Measurements from ENCODE around the gene DUS1L.

DUS1L gene

GRCh38 chr17:82088838-82089722, 23.5 kb upstream of the DUS1L start:
- no peak for DNase-seq (ENCODE audit: low read depth in 1 of 2, low spot score in 1 of 2)

- DNase-seq (ENCODE audit: low read depth in 1 of 2, low spot score in 1 of 2): no peak
These were observed 22.6 kb upstream of the DUS1L start for GRCh38 chr17:82087961-82088837.

GRCh38 chr17:82086941-82087906, 21.6 kb upstream of the DUS1L start:
- DNase-seq (ENCODE audit: low read depth in 1 of 2, low spot score in 1 of 2): no peak

DNA sequence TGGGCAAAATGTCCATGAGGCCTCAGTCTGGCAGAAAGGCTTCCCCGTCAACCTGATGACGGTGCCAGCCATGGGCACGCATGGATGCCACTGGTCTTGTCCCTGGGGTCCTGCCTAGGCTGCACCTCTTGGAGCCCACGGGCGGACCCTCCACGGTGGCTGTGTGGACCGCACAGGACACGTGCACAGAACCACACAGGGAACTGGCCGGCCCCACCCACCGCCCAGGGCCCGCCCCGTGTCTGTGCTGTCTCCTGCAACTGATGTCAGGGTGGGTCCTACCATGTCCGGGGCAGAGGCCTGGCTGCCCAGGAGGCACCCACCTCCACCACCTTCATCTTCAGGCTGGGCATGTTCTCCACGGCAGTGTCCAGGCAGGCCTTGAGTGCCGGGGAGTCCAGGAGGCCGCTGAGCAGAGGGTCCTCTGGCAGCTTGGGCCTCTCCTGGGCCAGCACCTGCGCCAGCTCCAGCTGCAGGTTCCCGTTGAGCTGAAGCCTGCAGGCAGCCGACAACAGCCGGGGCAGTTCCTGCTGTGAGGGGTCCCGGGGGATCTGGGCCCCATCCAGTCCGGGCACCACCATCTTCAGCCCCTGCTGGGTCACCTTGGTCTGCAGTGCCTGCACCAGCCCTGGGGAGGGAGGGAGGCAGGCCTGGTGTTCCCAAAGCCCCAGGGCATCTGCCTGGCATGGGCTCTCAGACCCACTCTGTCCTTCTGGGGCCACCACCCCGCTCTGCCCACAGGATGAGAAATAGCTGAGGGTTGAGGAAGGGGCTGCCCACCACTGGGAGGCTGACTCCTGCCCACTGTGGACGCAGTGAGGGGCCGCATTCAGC, 20.5 kb upstream of the DUS1L start:
- no peak for DNase-seq (ENCODE audit: low read depth in 1 of 2, low spot score in 1 of 2)

GRCh38 chr17:82085031-82085861, 19.6 kb upstream of the DUS1L start:
- no peak for DNase-seq (ENCODE audit: low read depth in 1 of 2, low spot score in 1 of 2)

- no peak for DNase-seq (ENCODE audit: low read depth in 1 of 2, low spot score in 1 of 2)
These were observed 18.9 kb upstream of the DUS1L start for GRCh38 chr17:82084373-82085030.

DNA sequence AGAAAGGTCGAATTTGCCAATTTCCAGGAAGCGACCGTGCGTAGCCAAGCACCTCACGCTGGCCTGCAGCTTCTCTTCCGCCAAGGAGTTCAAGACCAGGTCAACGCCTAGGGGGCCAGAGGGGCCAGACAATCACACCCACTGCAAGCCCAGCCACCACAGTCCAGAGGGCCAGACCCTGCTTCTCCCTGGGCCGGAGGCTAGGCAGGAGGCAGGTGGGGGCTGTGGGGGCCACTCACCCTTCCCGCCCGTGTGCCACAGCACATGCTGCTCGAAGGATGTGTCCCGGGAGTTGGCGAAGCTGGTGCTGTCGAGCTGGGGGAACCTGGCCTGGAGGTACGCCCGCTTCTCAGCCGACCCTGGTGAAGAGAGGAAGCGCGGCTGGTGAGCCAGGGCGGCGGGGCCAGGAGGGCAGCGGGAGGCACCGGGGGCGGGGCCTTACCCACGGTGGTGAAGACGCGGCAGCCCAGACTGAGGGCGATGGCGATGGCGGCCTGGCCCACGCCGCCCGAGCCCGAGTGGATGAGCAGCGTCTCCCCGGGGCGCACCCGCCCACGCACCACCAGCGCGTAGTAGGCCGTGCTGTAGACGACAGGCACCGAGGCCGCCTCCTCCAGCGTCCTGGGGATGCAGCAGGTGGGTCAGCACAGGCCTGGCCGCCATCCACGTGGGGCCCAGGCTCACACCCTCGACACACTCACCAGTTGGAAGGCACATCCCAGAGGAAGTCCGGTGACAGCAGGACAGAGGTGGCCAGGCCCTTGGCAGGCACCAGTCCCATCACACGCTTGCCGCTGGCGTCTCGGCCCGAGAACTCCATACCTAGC, 18.1 kb upstream of the DUS1L start:
- no peak for DNase-seq (ENCODE audit: low read depth in 1 of 2, low spot score in 1 of 2)

GRCh38 chr17:82083009-82083408, 17.4 kb upstream of the DUS1L start:
- no peak for DNase-seq (ENCODE audit: low read depth in 1 of 2, low spot score in 1 of 2)

DNA sequence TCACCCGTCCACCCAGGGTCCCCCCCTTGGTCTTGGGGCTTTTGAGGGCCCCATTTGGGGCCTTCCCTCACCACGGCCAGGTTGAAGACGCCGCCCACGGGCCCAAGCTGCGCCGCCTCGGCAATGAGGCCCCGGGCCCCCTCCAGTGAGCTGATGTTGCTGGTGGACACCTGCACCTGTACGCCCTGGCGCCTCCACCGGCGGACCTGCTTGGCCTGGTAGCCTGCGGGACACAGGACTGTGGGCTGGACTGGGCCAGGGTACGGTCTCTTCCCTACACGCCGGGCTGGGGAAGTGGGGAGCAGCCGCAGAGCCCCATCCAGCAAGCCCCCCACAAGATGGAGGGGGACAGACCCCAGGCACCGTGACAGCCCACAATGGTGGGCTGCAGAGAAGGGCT, 16.9 kb upstream of the DUS1L start:
- DNase-seq (ENCODE audit: low read depth in 1 of 2, low spot score in 1 of 2): no peak

- no peak for DNase-seq (ENCODE audit: low read depth in 1 of 2, low spot score in 1 of 2)
These were observed 16.4 kb upstream of the DUS1L start for GRCh38 chr17:82081966-82082365.

- DNase-seq (ENCODE audit: low read depth in 1 of 2, low spot score in 1 of 2): no peak
These were observed 15.9 kb upstream of the DUS1L start for GRCh38 chr17:82081546-82081945.

GRCh38 chr17:82080789-82081464, 15.3 kb upstream of the DUS1L start:
- DNase-seq (ENCODE audit: low read depth in 1 of 2, low spot score in 1 of 2): no peak

DNA sequence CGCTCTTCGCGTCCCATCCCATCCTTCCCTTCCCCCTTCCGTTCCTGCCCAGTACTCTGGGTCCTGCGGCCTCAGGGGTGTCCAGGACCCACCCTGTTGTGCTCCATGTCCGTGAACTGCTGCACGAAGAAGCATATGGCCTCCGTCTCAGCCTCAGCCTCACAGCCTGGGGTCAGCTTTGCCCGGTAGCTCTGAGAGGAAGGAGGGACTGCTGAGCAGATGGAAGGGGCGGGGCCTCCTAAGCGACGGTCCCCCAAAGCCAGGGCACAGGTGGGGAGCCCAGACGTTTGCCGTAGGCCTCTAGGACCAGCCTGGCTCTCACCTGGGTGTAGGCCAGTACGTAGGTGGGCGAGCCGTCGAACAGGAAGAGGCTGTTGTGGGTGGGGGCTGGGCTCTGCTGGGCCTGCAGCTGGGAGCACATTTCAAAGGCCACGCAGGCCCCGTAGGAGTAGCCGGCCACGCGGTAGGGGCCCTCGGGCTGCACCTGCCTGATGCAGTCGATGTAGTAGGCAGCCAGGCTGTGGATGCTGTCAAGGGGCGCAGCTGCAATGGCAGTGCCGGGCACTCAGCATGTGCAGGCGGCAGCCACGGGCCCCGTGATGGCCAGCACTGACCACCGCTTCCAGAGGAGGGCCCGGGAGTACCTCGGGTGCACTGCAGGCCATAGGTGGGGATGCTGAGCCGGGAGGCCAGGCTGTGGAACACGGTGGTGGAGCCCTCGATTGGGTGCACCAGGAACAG, 14.6 kb upstream of the DUS1L start:
- DNase-seq (ENCODE audit: low read depth in 1 of 2, low spot score in 1 of 2): no peak

DNA sequence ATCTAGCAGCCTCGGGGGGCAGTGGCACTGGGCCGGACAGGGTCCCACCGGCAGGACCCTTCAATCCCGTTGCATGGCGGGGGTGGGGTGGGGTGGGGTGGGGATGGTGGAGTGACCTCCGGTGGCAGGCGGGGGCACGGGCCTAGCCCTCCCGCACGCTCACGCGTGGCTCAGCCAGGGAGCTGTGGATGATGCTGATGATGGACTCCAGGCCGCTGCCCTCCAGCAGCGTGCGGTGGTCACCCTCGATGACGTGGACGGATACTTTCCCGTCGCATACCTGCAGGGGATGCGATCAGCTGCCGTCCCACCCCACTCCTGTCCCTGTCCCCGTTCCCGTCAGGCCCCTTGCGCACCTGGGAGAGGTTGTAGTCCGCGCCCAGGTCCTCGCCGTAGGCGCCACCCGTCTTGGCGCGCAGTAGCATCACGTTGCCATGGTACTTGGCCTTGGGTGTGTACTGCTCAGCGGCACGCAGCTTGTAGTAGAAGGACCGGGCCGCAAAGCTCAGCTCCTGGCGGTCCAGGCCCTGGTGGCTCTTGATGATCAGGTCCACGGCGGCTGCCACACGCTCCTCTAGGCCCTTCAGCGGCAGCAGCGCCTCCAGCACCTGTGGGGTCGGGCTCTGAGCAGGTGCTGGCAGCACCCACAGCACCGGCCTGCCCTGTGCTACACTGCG, 13.5 kb upstream of the DUS1L start:
- no peak for DNase-seq (ENCODE audit: low read depth in 1 of 2, low spot score in 1 of 2)

DNA sequence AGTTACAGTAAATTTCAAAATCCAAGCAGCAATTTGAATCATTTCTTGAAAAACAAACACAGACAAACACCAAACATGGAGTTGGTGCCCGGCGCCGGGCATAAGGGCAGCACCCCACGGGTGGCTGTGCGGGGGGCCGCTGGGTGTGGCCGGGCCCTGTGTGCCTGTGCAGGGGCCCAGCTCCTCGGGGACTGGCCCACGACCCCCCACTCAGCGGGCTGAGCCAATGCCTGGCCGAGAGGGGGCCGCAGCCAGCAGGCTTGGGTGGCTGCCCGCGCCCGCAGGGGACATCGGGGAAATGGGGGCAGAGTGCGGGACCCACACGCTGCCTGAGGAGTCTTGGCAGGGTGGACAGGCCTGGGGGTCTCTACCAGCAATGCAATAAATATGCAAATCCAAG, 12.8 kb upstream of the DUS1L start:
- DNase-seq (ENCODE audit: low read depth in 1 of 2, low spot score in 1 of 2): no peak
